SK-N-SH (cell line): ENCODE data around the gene TRAF2.

Experiments used
- CTCF ChIP-seq: fragments of 200-600 bp; sonication (generic); IDR thresholded peaks from 2 replicates; pipeline ENCODE4 v1.6.1; 2017; ENCODE audit warnings: antibody characterized with exemption, mild to moderate bottlenecking, moderate library complexity
- GABPA ChIP-seq: IDR thresholded peaks from 2 replicates; pipeline ENCODE4 v1.4.0; 2012; ENCODE audit warnings: low read depth, mild to moderate bottlenecking
- MXI1 ChIP-seq: IDR thresholded peaks from 2 replicates; pipeline ENCODE4 v1.6.1; 2012; ENCODE audit warnings: mild to moderate bottlenecking, low read depth, low read length, improper control_type of control experiment
- POLR2AphosphoS5 ChIP-seq: IDR thresholded peaks from 2 replicates; pipeline ENCODE4 v1.6.1; 2012; ENCODE audit warnings: low read depth, low read length
- SIN3A ChIP-seq: IDR thresholded peaks from 2 replicates; pipeline ENCODE4 v1.6.1; 2012; ENCODE audit warnings: low read depth, mild to moderate bottlenecking, low read length, moderate library complexity, borderline replicate concordance
- TCF12 ChIP-seq: IDR thresholded peaks from 2 replicates; pipeline ENCODE4 v1.4.0; 2012
- TEAD4 ChIP-seq: IDR thresholded peaks from 2 replicates; pipeline ENCODE4 v1.4.0; 2012; ENCODE audit warnings: mild to moderate bottlenecking, borderline replicate concordance; ENCODE audit not compliant: insufficient read depth
- ZBTB33 ChIP-seq: IDR thresholded peaks from 2 replicates; pipeline ENCODE4 v1.4.0; 2012; ENCODE audit warnings: low read depth, borderline replicate concordance
- TF ChIP-seq, protein P1 (sequence below): IDR thresholded peaks from 2 replicates; pipeline ENCODE4 v1.4.0; 2012; ENCODE audit warnings: low read depth, borderline replicate concordance
- TF ChIP-seq, protein P2 (sequence below): IDR thresholded peaks from 2 replicates; pipeline ENCODE4 v1.6.1; 2012; ENCODE audit warnings: mild to moderate bottlenecking, low read depth, low read length, moderate library complexity

- TF ChIP-seq POLR2AphosphoS5 (no peak), CTCF (no peak), SIN3A (no peak), ZBTB33 (no peak), TEAD4 (no peak), MXI1 (no peak), TCF12 (no peak), GABPA (no peak)
- TF ChIP-seq, protein P1, sequence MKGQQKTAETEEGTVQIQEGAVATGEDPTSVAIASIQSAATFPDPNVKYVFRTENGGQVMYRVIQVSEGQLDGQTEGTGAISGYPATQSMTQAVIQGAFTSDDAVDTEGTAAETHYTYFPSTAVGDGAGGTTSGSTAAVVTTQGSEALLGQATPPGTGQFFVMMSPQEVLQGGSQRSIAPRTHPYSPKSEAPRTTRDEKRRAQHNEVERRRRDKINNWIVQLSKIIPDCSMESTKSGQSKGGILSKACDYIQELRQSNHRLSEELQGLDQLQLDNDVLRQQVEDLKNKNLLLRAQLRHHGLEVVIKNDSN, result no peak
- TF ChIP-seq, protein P2, sequence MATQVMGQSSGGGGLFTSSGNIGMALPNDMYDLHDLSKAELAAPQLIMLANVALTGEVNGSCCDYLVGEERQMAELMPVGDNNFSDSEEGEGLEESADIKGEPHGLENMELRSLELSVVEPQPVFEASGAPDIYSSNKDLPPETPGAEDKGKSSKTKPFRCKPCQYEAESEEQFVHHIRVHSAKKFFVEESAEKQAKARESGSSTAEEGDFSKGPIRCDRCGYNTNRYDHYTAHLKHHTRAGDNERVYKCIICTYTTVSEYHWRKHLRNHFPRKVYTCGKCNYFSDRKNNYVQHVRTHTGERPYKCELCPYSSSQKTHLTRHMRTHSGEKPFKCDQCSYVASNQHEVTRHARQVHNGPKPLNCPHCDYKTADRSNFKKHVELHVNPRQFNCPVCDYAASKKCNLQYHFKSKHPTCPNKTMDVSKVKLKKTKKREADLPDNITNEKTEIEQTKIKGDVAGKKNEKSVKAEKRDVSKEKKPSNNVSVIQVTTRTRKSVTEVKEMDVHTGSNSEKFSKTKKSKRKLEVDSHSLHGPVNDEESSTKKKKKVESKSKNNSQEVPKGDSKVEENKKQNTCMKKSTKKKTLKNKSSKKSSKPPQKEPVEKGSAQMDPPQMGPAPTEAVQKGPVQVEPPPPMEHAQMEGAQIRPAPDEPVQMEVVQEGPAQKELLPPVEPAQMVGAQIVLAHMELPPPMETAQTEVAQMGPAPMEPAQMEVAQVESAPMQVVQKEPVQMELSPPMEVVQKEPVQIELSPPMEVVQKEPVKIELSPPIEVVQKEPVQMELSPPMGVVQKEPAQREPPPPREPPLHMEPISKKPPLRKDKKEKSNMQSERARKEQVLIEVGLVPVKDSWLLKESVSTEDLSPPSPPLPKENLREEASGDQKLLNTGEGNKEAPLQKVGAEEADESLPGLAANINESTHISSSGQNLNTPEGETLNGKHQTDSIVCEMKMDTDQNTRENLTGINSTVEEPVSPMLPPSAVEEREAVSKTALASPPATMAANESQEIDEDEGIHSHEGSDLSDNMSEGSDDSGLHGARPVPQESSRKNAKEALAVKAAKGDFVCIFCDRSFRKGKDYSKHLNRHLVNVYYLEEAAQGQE, result no peak
Measured at GRCh38 chr9:136855461-136856078, 30.7 kb upstream of the TRAF2 start.
